Inflammatory macrophage treated with lipopolysaccharide for 4 hours (primary cell): Measurements from ENCODE around the gene GRK5.
"Not testable (repeated sequence)": the region's sequence is repeated elsewhere in the genome, so short reads cannot be mapped to it uniquely, and the experiment has no call there.

ENCODE experiments used
- DNase-seq: peaks from one replicate; pipeline ENCODE4 v3.0.0-alpha.2; 2020

The GRK5 gene

GRCh38 chr10:119427263-119427864, 220.0 kb downstream of the GRK5 start:
- no peak for DNase-seq

- DNase-seq = no peak
These were observed 221.4 kb downstream of the GRK5 start for GRCh38 chr10:119428789-119429188.

- no peak for DNase-seq
These were observed 222.4 kb downstream of the GRK5 start for GRCh38 chr10:119429771-119430170.

GRCh38 chr10:119431034-119431772, 223.8 kb downstream of the GRK5 start:
- no peak for DNase-seq

GRCh38 chr10:119431773-119432135, 224.4 kb downstream of the GRK5 start:
- DNase-seq = no peak

- DNase-seq = not testable (repeated sequence)
These were observed 227.6 kb downstream of the GRK5 start for GRCh38 chr10:119434942-119435341.

GRCh38 chr10:119438717-119439116, 231.3 kb downstream of the GRK5 start:
- no peak for DNase-seq

GRCh38 chr10:119439922-119440321, 232.6 kb downstream of the GRK5 start:
- DNase-seq = no peak

GRCh38 chr10:119441151-119441821, 233.9 kb downstream of the GRK5 start:
- DNase-seq = no peak

- no peak for DNase-seq
These were observed 234.8 kb downstream of the GRK5 start for GRCh38 chr10:119441921-119442757.

- no peak for DNase-seq
These were observed 235.3 kb downstream of the GRK5 start for GRCh38 chr10:119442758-119443060.

- no peak for DNase-seq
These were observed 236.1 kb downstream of the GRK5 start for GRCh38 chr10:119443441-119443840.

- no peak for DNase-seq
These were observed 236.7 kb downstream of the GRK5 start for GRCh38 chr10:119443970-119444660.

GRCh38 chr10:119444866-119445265, 237.5 kb downstream of the GRK5 start:
- no peak for DNase-seq

GRCh38 chr10:119445311-119445934, 238.1 kb downstream of the GRK5 start:
- peak; percentile 79 for DNase-seq

- DNase-seq = no peak
These were observed 238.6 kb downstream of the GRK5 start for GRCh38 chr10:119445935-119446317.

- DNase-seq = no peak
These were observed 239.3 kb downstream of the GRK5 start for GRCh38 chr10:119446441-119447277.

GRCh38 chr10:119447421-119447820, 240.1 kb downstream of the GRK5 start:
- no peak for DNase-seq

GRCh38 chr10:119447823-119448546, 240.6 kb downstream of the GRK5 start:
- no peak for DNase-seq
